Frontal cortex (tissue), 4 donors: ENCODE data around the gene ZNF100. TPM values are rescaled to one million over a fixed set of nuclear protein-coding genes. Genes with fewer than 3 reads are reported as not detected.
"Not testable (repeated sequence)": the region's sequence is repeated elsewhere in the genome, so short reads cannot be mapped to it uniquely, and the experiment has no call there.

Experiments used
- DNase-seq, 2 donors: peaks; one replicate each; pipeline ENCODE4 v3.0.0; 2012; ENCODE audit warnings: low spot score in 2 of 2
- FAIRE-seq: peaks from 2 replicates; lab custom pipeline; 2012; peaks lifted over from hg19 to GRCh38; lab: Jason Lieb, UNC
- small RNA-seq: library from RNA; depleted of rRNA; stranded (forward); fragments of <200 nt; gene quantifications from one replicate; pipeline ENCODE3, GENCODE V24; 2014
- total RNA-seq: library from RNA; depleted of rRNA; stranded (reverse); fragments of >200 nt; gene quantifications from one replicate; pipeline ENCODE4 v1.2.3, GENCODE V29; 2014
- donor health status: control.
- donor health status: control.
- donor health status: control.

The ZNF100 gene
- total RNA-seq, 1 donor from 2014 or later: 13.0 TPM

GRCh38 chr19:21707065-21707464 is 60.3 kb downstream of the ZNF100 start:
- DNase-seq: no peak
- no peak for FAIRE-seq

GRCh38 chr19:21705393-21705792 is 62.0 kb downstream of the ZNF100 start:
- DNase-seq: no peak
- FAIRE-seq: no peak

GRCh38 chr19:21704320-21704719 is 63.1 kb downstream of the ZNF100 start:
- no peak for FAIRE-seq
- DNase-seq: no peak

- DNase-seq: no peak
- no peak for FAIRE-seq
These were observed 68.2 kb downstream of the ZNF100 start for GRCh38 chr19:21699197-21699596.

GRCh38 chr19:21698215-21698614 is 69.2 kb downstream of the ZNF100 start:
- FAIRE-seq: peak; percentile 78
- no peak for DNase-seq

- FAIRE-seq: no peak
- DNase-seq: no peak
These were observed 69.7 kb downstream of the ZNF100 start for GRCh38 chr19:21697698-21698097.

GRCh38 chr19:21694171-21694906 is 73.0 kb downstream of the ZNF100 start:
- no peak for FAIRE-seq
- DNase-seq: no peak

- DNase-seq: no peak
- no peak for FAIRE-seq
These were observed 74.0 kb downstream of the ZNF100 start for GRCh38 chr19:21693399-21693798.

GRCh38 chr19:21691661-21692060 is 75.7 kb downstream of the ZNF100 start:
- no peak for FAIRE-seq
- no peak for DNase-seq

- DNase-seq (no peak), FAIRE-seq (no peak)
These were observed 78.9 kb downstream of the ZNF100 start for GRCh38 chr19:21688464-21688863.

- no peak for FAIRE-seq
These were observed 86.7 kb downstream of the ZNF100 start for GRCh38 chr19:21680671-21681070.

GRCh38 chr19:21680026-21680425 is 87.4 kb downstream of the ZNF100 start:
- FAIRE-seq: no peak
- no peak for DNase-seq

More at GRCh38 chr19:21680671-21681070, 86.7 kb downstream of the ZNF100 start:
- DNase-seq: no peak

GRCh38 chr19:21677696-21678418 is 89.5 kb downstream of the ZNF100 start:
- DNase-seq: no peak
- no peak for FAIRE-seq

GRCh38 chr19:21674454-21674853 is 92.9 kb downstream of the ZNF100 start:
- FAIRE-seq (no peak), DNase-seq (no peak)

- not testable (repeated sequence) for FAIRE-seq, DNase-seq
These were observed 93.9 kb downstream of the ZNF100 start for GRCh38 chr19:21673479-21673878.

Small RNAs within 50 kb of the gene (small RNA-seq; reads per million reads assigned to genes)
- not detected for gene VN1R84P

Other genes starting within 250 kb of the ZNF100 start
- 34.6 TPM for gene ZNF43, start 68.6 kb upstream of the ZNF100 start, total RNA-seq
- 7.3 TPM for gene ZNF208, start 243.4 kb upstream of the ZNF100 start, total RNA-seq